Astrocyte (in vitro differentiated cells and primary cell): Measurements from ENCODE around the gene DBP.

Experiments
- CTCF ChIP-seq: IDR thresholded peaks from 2 replicates; pipeline ENCODE4 v1.5.1; 2011; ENCODE audit warnings: low read depth, mild to moderate bottlenecking, inconsistent platforms, low read length, moderate library complexity; ENCODE audit not compliant: insufficient read depth
- EZH2 ChIP-seq: IDR thresholded peaks from 2 replicates; pipeline ENCODE4 v1.6.1; 2012; ENCODE audit warnings: mild to moderate bottlenecking, low read length, inconsistent platforms; ENCODE audit not compliant: insufficient read depth

GRCh38 chr19:48629599-48630295, 7.4 kb downstream of the DBP start:
- TF ChIP-seq CTCF = no peak
- no peak for TF ChIP-seq EZH2
